Skin epidermis (tissue), 12 donors: ENCODE results near the gene MRPL4.

Experiments
- H3K27ac ChIP-seq, 21 experiments: fragments of 200-600 bp; sonication (generic) in 11 of 21; one replicate each; pipeline ENCODE4 v1.5.0; 2020; ENCODE audit warnings: mild to moderate bottlenecking in 3 of 21, inconsistent platforms in 2 of 21, moderate library complexity in 2 of 21
- H3K4me3 ChIP-seq, 7 experiments: fragments of 200-600 bp; sonication (generic) in 2 of 7; one replicate each; pipeline ENCODE4 v1.5.0; 2020; ENCODE audit warnings: inconsistent platforms in 2 of 7, mild to moderate bottlenecking in 2 of 7, moderate library complexity in 1 of 7

The MRPL4 gene

GRCh38 chr19:10283301-10284064 is 31.5 kb downstream of the MRPL4 start:
- Histone ChIP-seq H3K27ac (no peak overlapping the region), H3K4me3 (no peak overlapping the region)

DNA sequence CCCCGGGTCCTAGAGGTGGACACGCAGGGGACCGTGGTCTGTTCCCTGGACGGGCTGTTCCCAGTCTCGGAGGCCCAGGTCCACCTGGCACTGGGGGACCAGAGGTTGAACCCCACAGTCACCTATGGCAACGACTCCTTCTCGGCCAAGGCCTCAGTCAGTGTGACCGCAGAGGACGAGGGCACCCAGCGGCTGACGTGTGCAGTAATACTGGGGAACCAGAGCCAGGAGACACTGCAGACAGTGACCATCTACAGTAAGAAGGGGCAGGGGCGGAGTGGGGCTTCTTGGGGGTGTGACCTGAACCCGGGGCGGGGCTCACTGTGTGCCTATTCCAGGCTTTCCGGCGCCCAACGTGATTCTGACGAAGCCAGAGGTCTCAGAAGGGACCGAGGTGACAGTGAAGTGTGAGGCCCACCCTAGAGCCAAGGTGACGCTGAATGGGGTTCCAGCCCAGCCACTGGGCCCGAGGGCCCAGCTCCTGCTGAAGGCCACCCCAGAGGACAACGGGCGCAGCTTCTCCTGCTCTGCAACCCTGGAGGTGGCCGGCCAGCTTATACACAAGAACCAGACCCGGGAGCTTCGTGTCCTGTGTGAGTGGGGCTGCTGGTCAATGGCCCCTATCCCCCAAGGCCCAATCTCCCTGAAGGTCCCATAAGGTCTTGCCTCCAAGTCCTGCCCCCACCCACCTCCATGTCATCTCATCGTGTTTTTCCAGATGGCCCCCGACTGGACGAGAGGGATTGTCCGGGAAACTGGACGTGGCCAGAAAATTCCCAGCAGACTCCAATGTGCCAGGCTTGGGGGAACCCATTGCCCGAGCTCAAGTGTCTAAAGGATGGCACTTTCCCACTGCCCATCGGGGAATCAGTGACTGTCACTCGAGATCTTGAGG is 32.3 kb downstream of the MRPL4 start:
- Histone ChIP-seq H3K27ac (no peak overlapping the region), H3K4me3 (no peak overlapping the region)

GRCh38 chr19:10284960-10285278 is 32.9 kb downstream of the MRPL4 start:
- H3K27ac ChIP-seq: no peak overlapping the region
- no peak overlapping the region for H3K4me3 ChIP-seq

GRCh38 chr19:10285393-10285792 is 33.4 kb downstream of the MRPL4 start:
- Histone ChIP-seq H3K4me3 (no peak overlapping the region), H3K27ac (no peak overlapping the region)

- H3K27ac ChIP-seq: peak within 1 kb of the TSS in 2 of 21 experiments; percentile 8 to 35
- peak within 1 kb of the TSS in 1 of 7 experiments; percentile 2 for H3K4me3 ChIP-seq
Measured at GRCh38 chr19:10286803-10287737, 35.1 kb downstream of the MRPL4 start, which contains the start of gene ICAM4. Gene ICAM4, plus strand, starts transcription at chr19:10286955. Its CDS starts 58 bp downstream, at chr19:10287013.

GRCh38 chr19:10288662-10289166 is 36.7 kb downstream of the MRPL4 start:
- Histone ChIP-seq H3K4me3 (peak overlapping the region in 6 of 7 experiments; percentile 0 to 46 (median 18)), H3K27ac (no peak overlapping the region)

DNA sequence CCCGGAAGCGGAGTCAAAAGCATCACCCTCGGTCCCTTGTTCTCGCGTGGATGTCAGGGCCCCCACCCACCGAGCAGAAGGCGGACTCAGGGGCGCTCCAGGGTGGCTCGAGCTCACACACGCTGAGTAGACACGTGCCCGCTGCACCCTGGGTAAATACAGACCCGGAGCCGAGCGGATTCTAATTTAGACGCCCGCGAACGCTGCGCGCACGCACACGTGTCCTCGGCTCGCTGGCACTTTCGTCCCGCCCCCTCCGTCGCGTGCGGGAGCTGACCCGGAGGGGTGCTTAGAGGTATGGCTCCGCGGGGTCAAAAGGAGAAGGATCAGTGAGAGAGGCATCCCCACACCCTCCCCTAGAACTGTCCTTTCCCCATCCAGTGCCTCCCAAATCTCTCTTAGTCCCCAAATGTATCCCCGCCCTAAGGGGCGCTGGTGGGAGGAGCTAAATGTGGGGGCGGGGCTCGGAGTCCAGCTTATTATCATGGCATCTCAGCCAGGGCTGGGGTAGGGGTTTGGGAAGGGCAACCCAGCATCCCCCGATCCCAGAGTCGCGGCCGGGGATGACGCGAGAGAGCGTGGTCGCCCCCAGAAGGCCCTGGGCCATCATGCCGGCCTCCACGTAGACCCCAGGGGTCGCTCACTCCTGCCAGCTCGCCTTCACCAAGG is 37.3 kb downstream of the MRPL4 start:
- no peak overlapping the region for H3K27ac ChIP-seq
- H3K4me3 ChIP-seq: peak overlapping the region; percentile 0 to 46 (median 19)

DNA sequence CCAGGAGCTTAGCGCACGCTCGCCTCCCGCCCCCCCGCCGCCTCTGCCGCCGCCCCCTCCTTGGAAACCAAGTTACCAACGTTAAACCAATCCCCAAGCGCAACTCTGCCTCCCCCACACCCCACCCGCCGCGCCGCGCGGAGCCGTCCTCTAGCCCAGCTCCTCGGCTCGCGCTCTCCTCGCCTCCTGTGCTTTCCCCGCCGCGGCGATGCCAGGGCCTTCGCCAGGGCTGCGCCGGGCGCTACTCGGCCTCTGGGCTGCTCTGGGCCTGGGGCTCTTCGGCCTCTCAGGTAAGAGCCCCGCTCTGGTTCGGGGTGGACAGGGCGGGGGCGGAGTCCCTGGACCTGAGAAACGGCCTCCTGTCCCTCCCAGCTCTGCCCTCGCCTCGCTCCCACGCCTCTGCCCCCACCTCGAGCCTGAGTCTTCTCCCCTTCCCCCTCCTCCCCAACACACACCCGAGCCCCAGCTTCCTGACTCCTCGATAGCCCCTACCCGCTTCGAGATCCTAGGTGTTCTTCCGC is 37.9 kb downstream of the MRPL4 start, which contains the start of gene ICAM5:
ICAM5 (plus strand) TSS at position 117 of the 521 bp plus-strand sequence; CDS start at position 209, 92 bp downstream.
- Histone ChIP-seq H3K4me3 (peak within 1 kb of the TSS; percentile 0 to 46 (median 23)), H3K27ac (no peak within 1 kb of the TSS)

DNA sequence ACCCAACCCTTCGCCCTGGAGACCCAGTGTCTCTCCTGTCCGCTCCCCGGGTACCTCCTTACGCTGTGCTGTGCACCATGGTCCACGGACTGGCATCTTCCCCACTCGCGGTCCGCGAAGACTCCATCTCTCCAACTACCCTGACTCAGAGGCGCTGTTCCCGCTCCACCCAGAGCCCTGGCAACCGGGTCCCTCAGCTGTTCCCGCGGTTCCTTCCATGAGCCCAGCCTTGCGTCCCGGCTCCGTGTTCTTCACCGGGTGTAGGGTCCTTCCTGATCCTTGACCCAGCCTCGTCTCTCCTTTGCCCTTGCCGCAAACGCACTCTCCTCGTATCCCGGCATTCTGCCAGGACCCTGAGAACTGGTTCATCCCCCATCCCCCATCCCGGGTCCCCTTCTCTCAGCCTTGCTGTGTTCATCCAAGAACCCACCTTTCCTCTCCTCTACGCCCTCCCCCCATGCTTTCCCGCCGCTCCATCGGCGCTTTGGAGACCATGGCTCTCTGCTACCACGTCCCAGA is 38.4 kb downstream of the MRPL4 start:
- H3K27ac ChIP-seq: no peak overlapping the region
- peak overlapping the region in 6 of 7 experiments; percentile 19 to 46 (median 29) for H3K4me3 ChIP-seq

- Histone ChIP-seq H3K27ac (peak overlapping the region in 1 of 21 experiments; percentile 15), H3K4me3 (peak overlapping the region; percentile 2 to 46 (median 29))
Measured at GRCh38 chr19:10290876-10291553, 39.0 kb downstream of the MRPL4 start.

GRCh38 chr19:10291554-10292205 is 39.7 kb downstream of the MRPL4 start:
- H3K27ac ChIP-seq: peak overlapping the region in 1 of 21 experiments; percentile 15

DNA sequence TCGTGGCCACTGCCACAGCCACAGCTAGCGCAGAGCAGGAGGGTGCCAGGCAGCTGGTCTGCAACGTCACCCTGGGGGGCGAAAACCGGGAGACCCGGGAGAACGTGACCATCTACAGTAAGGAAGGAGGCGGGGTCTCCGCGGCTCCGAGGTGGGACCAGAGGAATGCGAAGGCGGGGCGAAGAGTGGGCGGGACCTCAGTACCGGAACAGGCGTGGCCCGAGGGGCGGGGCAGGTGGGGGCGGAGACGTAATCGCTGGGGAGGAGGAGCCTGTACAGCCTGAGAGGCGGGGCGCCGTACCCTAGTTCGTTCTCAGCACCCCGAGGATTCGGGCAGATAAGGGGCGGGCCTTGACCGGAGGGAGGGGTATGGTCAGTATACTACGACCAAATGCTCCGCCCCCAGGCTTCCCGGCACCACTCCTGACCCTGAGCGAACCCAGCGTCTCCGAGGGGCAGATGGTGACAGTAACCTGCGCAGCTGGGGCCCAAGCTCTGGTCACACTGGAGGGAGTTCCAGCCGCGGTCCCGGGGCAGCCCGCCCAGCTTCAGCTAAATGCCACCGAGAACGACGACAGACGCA is 40.3 kb downstream of the MRPL4 start:
- no peak overlapping the region for H3K27ac ChIP-seq

More at GRCh38 chr19:10291554-10292205, 39.7 kb downstream of the MRPL4 start:
- peak overlapping the region; percentile 2 to 46 (median 29) for H3K4me3 ChIP-seq

DNA sequence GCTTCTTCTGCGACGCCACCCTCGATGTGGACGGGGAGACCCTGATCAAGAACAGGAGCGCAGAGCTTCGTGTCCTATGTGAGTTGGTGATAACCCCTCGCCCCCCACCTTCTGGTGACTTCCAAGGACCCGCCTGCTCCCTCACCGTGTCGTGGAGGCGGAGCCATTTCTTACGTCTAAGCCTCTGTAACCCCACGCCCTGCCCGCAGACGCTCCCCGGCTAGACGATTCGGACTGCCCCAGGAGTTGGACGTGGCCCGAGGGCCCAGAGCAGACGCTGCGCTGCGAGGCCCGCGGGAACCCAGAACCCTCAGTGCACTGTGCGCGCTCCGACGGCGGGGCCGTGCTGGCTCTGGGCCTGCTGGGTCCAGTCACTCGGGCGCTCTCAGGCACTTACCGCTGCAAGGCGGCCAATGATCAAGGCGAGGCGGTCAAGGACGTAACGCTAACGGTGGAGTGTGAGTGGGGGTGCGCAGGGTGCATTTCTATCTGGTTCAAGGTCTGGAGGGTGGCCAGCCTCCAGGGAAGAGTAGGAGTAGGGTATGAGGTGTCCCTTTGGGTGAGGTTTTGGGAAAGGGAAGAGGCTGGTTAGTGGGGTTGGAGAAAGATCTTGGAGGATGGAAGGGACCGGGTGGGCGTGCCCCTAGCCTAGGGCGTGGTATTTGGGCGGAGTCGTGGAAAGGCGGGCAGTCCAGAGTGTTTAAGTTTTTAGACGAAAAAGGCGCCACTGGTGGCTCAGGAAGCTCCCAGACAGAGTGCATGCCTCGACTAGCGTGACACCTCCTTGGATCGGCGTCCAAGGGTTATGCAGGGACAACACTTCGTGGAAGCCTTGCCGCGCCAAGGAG is 41.0 kb downstream of the MRPL4 start:
- Histone ChIP-seq H3K27ac (no peak overlapping the region), H3K4me3 (peak overlapping the region in 3 of 7 experiments; percentile 2 to 46 (median 39))

More for the DNA sequence above, 40.3 kb downstream of the MRPL4 start:
- peak overlapping the region; percentile 2 to 46 (median 29) for H3K4me3 ChIP-seq

- H3K4me3 ChIP-seq: no peak overlapping the region
- no peak overlapping the region for H3K27ac ChIP-seq
Measured at GRCh38 chr19:10293637-10294367, 41.8 kb downstream of the MRPL4 start.

GRCh38 chr19:10294368-10294697 is 42.3 kb downstream of the MRPL4 start:
- H3K4me3 ChIP-seq: no peak overlapping the region
- no peak overlapping the region for H3K27ac ChIP-seq
